IMR-90 (cell line): Measurements from ENCODE around the gene CAMKMT.

Experiments
- BHLHE40 ChIP-seq: fragments of 150-350 bp; IDR thresholded peaks from 2 replicates; pipeline ENCODE4 v1.6.1; 2016; ENCODE audit warnings: mild to moderate bottlenecking, low read depth, low read length
- CEBPB ChIP-seq: IDR thresholded peaks from 2 replicates; pipeline ENCODE4 v1.6.1; 2012; ENCODE audit warnings: low read depth, low read length, improper control_type of control experiment
- CHD1 ChIP-seq: IDR thresholded peaks from 2 replicates; pipeline ENCODE4 v1.6.1; 2012; ENCODE audit warnings: low read depth, low read length, improper control_type of control experiment
- CTCF ChIP-seq: conservative IDR thresholded peaks from 2 replicates; pipeline ENCODE4 v1.5.1; 2012; ENCODE audit warnings: mild to moderate bottlenecking, low read depth, low read length, improper control_type of control experiment
- ELK1 ChIP-seq: fragments of 150-350 bp; IDR thresholded peaks from 2 replicates; pipeline ENCODE4 v1.6.1; 2016; ENCODE audit warnings: low read depth, mild to moderate bottlenecking, low read length, moderate library complexity, borderline replicate concordance
- FOS ChIP-seq: fragments of 150-350 bp; IDR thresholded peaks from 2 replicates; pipeline ENCODE4 v1.6.1; 2016; ENCODE audit warnings: low read depth, low read length
- MAFK ChIP-seq: IDR thresholded peaks from 2 replicates; pipeline ENCODE4 v1.6.1; 2012; ENCODE audit warnings: low read depth, low read length, improper control_type of control experiment
- MXI1 ChIP-seq: IDR thresholded peaks from 2 replicates; pipeline ENCODE4 v1.6.1; 2012; ENCODE audit warnings: low read depth, mild to moderate bottlenecking, low read length, moderate library complexity, borderline replicate concordance
- POLR2A ChIP-seq: IDR thresholded peaks from 2 replicates; pipeline ENCODE4 v1.6.1; 2012; ENCODE audit warnings: mild to moderate bottlenecking, low read depth, low read length
- RAD21 ChIP-seq: IDR thresholded peaks from 2 replicates; pipeline ENCODE4 v1.6.1; 2012; ENCODE audit warnings: low read length, improper control_type of control experiment
- RFX5 ChIP-seq: IDR thresholded peaks from 2 replicates; pipeline ENCODE4 v1.8.0; 2012; ENCODE audit warnings: low read depth, mild to moderate bottlenecking, low read length, moderate library complexity
- SMC3 ChIP-seq: fragments of 150-350 bp; IDR thresholded peaks from 2 replicates; pipeline ENCODE4 v1.6.1; 2016; ENCODE audit warnings: low read depth, mild to moderate bottlenecking, antibody characterized with exemption, low read length, moderate library complexity
- USF2 ChIP-seq: fragments of 150-350 bp; IDR thresholded peaks from 2 replicates; pipeline ENCODE4 v1.6.1; 2017; ENCODE audit warnings: mild to moderate bottlenecking, antibody characterized with exemption, low read length, low read depth

GRCh38 chr2:44687686-44688455 lies 326.1 kb downstream of the CAMKMT start:
- no peak for TF ChIP-seq SMC3
- no peak for TF ChIP-seq RAD21
- no peak for TF ChIP-seq CTCF
- no peak for TF ChIP-seq ELK1
- TF ChIP-seq POLR2A = no peak
- no peak for TF ChIP-seq USF2
- no peak for TF ChIP-seq FOS
- TF ChIP-seq RFX5 = no peak
- TF ChIP-seq MAFK = no peak
- TF ChIP-seq CHD1 = no peak
- TF ChIP-seq BHLHE40 = no peak
- no peak for TF ChIP-seq CEBPB
- no peak for TF ChIP-seq MXI1
